ENCODE data around the gene NKX2-3.

NKX2-3 gene

DNA sequence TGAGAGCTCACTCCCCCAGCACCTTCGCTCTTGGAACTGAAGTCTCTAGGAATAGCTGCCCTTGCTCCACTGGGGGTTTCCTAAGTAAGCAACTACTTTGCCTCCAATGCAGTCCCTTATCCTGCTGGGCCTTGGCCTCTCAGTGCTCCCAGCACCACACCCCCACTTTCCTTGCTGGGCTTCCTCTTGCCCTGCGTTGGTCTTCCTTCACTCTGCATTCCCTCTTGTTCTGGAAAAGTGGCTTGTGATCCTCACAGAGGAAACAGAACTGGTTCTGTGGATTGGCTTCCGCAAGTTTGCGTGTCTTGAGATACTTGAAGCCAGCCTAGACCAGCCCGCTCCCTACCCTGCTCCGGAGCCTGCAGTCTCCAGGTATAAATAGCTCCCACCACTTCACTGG, 6.4 kb downstream of the NKX2-3 start:
- no peak for DNase-seq

DNA sequence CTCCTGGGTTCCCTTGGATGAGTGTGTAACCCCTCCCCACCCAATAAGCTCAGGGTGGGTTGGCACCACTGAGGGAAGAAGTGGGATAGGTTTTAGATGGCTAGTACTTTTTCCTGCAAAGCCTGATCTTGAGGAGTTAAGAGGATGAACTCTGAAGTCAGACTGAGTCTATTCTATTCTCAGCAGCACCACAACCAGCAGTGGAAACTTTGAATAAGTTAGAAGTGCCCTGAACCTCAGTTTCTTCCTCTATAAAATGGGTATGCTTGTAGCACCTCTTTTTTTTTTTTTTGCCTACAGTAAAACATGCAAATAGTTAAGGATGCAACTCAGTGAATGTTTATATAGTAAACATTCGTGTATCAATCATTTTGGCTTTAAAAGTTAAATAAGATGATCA, 7.1 kb downstream of the NKX2-3 start:
- DNase-seq: no peak

DNA sequence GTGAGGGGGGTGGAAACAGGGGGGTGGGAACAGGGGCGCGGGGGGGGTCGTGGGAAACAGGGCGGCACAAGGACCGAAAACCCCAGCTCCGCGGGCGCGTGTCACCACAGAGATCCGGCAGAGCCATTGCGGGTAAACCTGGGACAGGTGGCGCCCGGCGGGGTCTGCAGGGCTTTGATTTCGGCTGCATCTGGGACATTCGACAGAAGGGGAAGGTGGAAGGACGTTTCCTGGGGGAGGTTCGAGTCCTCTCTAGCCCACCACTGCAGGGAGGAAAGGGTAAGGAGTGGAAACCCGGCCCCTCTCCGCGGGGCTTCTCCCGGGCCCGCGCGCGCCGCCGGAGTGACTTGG, 7.5 kb downstream of the NKX2-3 start:
- DNase-seq: no peak

- no peak for DNase-seq
These were observed 8.2 kb downstream of the NKX2-3 start for GRCh38 chr10:99540657-99541531.

DNA sequence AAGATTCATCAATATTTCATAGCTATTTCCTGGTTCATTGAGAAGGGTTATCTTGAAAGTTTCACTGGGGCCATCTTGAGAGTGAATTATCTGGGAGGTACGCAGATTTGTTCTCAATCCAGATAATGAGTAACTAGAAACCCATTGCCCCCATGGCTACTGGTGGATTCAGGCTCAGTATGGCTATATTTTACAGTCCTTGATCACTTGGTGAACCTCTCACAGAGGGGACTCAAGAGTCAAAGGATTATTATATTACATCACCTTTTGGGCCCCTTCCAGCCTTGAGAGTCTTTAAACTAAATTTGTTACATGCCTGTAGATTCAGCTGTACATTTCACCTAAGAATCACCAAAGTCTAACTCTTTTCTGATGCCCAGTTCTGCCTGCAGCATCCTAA, 11.6 kb downstream of the NKX2-3 start:
- DNase-seq: no peak

DNA sequence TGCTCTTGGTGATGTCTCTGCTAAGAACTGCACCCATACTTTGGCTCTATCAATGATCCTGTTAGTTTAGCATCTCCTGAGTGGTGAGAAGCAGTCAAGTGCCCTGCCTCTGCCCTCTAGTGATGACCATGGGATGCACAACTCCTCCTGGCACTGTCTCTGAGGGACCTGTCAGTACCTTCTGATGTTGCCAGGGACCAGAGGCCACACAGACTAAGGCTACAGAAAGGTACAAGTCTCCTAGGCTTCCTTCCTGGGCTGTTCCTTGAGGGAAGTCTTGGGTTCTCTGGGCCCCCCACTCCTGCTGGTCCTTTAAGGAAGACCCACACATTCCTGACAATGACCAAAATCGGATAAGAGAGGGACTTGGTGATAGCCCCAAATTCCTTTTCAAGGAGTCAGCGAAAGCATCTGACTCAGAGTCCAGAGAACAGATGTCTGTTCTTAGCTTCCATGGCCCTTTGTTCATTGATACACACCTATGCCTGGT, 15.3 kb downstream of the NKX2-3 start:
- no peak for DNase-seq

- DNase-seq: peak; percentile 32
These were observed 18.4 kb downstream of the NKX2-3 start for GRCh38 chr10:99551158-99551557.

GRCh38 chr10:99551616-99552015, 18.9 kb downstream of the NKX2-3 start:
- no peak for DNase-seq

DNA sequence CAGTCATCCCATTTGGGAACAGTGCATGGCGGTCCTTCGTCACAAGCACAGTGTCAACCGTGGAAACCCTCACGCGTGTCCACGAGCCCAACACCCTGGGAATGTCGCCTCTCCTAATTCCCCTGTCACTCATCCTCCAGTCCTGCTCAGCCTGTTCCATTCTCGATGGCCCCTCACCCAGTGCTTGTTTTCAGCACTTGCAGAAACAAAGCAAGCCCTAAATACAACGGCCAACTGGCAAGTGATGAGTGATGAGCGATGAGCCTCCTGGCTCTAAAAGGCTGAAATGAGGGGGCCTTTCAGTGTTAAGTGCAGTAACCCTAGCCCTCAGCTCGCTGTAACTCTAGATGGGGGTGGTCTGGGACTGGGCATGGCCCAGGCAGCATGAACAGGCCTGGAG, 22.6 kb downstream of the NKX2-3 start:
- DNase-seq: no peak

DNA sequence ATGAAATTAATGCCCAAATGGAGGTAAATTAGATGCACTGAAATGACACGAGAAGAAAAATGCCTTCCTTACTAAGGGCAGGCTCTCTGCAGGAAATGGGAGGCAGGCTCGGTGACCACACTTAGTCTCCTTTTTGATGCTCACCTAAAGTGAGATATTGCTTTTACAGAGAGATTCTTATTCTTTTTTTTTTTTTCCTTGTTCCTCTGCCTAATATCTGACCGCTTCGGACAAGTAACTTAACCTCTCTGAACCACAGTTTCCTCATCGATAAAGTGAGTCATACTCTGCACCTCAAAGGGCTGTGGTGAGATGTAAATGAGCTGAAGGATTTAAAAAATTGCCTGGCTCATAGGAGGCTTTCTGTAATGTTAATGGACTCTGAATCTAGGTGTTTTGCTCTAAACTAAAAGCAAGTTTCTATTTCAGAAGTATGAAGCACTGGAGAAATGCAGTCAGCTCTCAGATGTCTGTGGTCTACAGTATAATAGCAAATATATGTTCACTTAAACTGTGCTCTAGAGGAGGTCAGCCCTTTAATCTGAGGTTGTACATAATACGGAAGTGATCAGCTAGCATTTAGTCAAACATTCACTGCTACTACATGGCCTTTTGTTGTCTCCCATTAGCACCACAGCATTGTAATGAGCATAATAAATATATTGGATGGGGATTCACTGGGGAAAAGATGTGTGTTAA, 23.2 kb downstream of the NKX2-3 start:
- DNase-seq: no peak

DNA sequence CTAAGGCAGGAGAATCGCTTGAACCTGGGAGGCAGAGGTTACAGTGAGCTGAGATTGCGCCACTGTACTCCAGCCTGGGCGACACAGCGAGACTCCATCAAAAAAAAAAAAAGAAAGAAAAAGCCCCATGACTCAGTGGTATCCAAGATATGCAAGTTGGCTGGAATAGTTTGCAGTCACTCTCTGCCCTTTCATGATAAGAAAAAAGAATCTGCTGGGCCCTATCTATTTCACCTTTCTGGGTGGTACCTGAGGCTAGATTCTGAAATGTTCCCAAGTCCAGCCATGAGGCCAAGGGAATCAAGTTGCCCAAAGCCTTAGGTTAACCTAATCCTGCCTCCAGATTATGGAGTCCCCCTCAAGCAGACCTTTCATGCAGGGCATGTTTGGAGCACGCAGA, 24.3 kb downstream of the NKX2-3 start:
- no peak for DNase-seq

DNA sequence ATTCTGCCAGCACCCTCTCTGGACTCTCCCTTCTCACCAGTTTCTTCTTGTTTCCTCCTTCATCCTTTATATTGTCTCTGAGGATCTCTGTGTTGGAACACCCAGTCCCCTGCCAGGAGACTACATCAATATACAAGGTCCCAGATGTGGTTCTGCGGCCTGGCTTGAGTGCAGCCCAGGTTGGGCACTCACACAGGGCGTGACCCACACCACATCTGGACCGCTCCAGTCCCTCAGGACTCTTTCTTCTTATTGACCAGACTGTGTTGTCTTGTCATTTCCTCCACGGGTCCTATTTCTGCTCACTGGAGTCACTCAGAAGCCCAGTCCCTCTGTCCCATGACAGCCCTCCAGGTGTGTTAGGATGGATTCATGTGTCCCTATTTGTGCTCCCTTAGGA, 26.0 kb downstream of the NKX2-3 start:
- DNase-seq: no peak

DNA sequence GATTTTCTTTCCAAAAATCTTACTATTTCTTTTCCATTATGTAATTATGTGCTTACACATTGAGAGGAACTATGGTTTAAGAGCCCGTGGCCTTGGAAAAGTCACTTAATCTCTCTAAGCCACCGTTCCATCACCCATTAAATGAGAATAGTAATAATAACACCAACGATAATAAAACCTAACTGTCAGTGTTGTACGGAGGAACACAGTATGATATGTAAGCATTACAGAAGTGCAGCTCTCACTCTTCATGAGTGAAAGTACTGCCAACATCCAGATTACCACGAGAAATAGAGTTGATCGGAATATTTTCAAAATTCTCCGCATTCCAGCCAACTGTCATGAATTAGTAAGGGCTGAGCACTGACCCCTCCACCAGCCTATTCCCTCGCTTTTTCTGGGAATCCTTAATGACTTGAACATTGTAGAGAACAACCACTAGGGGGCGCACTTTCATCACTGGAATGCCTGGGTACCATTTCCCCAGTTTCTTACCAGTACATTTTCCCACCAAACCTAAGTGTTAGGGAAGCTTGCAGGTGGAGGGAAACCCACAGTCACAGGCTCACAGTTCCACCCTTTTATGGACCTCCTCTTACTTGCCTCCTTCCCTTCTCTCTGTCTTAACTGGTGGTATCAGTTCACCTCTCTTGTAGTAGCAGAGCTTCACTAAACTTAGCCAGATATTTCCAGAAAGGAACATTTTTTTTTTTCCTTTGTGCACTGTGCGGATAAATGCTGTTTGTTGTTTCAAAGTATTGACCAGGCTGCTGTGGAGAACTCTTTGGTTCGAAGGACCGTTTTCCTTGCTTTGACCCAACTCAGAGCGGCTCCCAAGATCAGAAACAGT, 27.8 kb downstream of the NKX2-3 start:
- no peak for DNase-seq

- DNase-seq: no peak
These were observed 29.9 kb downstream of the NKX2-3 start for GRCh38 chr10:99562631-99563030.

- no peak for DNase-seq
These were observed 31.6 kb downstream of the NKX2-3 start for GRCh38 chr10:99564361-99564760.

GRCh38 chr10:99565166-99565565, 32.4 kb downstream of the NKX2-3 start:
- no peak for DNase-seq

DNA sequence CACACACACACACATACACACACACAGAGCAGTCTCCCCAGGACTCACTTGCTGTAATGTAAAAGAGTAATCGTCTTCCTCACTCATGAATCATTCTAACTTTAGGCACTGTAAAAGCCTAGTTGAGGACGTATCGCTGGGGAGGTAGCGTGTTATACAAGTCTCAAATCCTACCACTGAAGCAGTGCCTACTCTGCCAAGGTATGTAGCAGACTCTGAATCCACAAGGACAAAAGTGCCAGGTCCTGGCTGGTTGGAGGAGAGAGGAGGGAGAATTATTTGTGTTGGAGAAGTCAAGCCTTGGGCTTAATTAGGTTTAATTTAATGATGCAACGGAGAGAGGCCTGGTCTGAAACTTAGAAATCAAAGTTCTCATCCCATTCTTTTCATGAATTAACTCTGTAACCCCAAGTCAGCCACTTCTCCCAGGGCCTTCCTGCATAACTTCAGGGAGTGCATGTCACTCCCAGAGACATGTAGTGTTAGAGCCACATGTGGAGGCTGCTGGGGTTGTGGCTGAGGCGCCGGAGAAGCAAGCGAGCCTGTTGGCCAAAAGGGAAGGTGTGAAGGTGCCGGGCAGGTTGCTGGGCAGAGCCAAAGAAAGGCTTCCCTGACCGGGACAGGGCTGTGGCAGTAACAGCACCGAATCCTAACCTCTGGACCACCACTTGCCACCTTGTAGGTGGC, 36.7 kb downstream of the NKX2-3 start:
- DNase-seq: no peak

DNA sequence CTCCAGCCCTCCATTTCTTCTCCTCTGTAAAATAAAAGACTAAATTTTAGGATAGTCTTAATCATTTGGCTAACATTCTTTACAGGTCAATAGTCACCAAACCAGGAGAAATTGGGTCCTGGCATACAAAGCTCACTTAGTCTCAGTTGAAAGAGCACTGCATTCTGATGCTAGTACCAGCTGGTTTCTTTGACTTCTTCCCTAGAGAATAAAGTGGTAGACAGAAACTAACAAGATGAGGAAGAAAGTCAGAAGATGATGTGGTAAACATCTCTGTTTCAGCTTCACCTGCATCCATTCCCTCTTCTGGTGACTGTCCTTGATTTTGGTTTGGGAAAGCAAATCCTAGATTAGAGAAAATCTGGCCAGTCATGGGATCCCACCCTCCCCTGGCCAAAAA, 37.2 kb downstream of the NKX2-3 start:
- DNase-seq: no peak

DNA sequence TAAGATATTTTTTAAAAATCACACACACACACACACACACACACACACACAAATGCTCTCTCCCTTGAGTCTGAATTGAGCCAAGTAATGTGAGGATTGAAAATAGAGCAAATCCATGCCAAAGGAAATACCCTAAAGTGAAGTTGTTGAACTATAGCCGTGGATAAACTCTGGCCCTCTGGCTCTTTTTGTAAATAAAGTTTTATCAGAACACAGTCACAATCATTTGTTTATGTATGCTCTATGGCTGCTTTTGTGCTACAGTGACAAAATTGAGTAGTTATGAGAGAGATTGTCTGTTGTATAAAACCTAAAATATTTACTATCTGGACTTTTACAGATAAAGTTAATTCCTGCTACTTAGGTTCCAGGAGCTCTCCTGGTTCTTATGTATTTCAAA, 39.1 kb downstream of the NKX2-3 start:
- no peak for DNase-seq

- no peak for DNase-seq
These were observed 41.0 kb downstream of the NKX2-3 start for GRCh38 chr10:99573790-99574189.

DNA sequence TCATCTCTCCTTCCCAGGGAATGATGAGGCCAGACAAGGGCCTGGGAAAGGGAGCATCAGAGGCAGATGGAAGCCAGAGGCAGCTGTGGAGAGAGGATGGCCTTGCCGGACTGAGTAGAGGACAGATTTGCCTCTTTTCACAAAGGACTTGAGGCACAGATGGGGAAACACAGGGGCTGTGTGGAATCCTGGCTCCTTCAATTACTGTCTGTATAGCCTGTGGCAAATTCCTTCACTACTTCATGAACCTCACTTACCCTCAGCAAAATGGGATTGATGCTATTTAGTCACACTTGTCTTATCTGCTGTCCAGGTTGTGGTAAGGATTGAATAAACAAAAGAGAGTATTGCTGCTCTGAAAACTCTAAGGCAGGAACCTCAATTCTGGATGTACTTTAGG, 47.2 kb downstream of the NKX2-3 start:
- DNase-seq: no peak

DNA sequence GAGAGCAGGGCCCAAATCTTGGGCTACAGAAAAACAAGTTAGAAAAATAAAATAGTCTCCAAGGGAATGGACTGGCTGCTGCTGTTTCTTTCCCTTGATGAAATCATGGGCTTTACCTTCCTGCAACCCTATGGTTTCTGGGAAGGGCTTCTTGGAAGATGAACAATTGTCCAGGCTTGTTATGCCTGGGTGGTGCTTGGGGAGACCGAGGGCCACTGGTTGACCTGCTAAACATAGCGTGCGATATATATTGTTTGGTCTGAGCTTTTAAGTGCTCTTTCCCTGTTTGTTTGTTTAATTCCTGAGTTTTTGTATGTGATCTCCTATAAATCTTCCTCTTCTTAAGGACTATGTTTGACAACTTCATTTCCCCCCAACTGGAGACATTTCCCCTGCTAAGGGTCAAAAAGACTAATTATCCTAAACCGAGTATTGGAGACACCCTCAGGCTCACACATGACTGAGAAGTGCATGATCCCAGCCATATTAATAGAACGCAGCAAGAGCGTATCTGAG, 49.6 kb downstream of the NKX2-3 start:
- no peak for DNase-seq

GRCh38 chr10:99583687-99584086, 50.9 kb downstream of the NKX2-3 start:
- no peak for DNase-seq

Data from NCI-H2171 (cell line).